Peyer's patch (tissue), 4 donors: ENCODE measurements around the gene NOS3.

Experiments used
- CTCF ChIP-seq, 6 experiments: fragments of 450-650 bp in 4 of 6; fragments of 200-600 bp in 2 of 6; sonication (generic) in 1 of 6; IDR thresholded peaks; one replicate each; pipeline ENCODE4 v1.5.1; 2017 to 2019; ENCODE audit warnings: antibody characterized with exemption in 6 of 6, mild to moderate bottlenecking in 3 of 6, moderate library complexity in 1 of 6
- POLR2A ChIP-seq, 2 donors: fragments of 450-650 bp; IDR thresholded peaks; one replicate each; pipeline ENCODE4 v1.5.1; 2017; ENCODE audit warnings: antibody characterized with exemption in 2 of 2, mild to moderate bottlenecking in 2 of 2, moderate library complexity in 2 of 2

GRCh38 chr7:150948791-150949251 lies 42.0 kb upstream of the NOS3 start:
- no peak for TF ChIP-seq CTCF (IDR thresholded peaks at IDR 0.05)
- no peak for TF ChIP-seq POLR2A (IDR thresholded peaks at IDR 0.05)
